Measurements from ENCODE around the gene MALRD1.
A peak's percentile ranks its signal among the peaks of the same experiment; 100 is the strongest.

MALRD1 gene

DNA sequence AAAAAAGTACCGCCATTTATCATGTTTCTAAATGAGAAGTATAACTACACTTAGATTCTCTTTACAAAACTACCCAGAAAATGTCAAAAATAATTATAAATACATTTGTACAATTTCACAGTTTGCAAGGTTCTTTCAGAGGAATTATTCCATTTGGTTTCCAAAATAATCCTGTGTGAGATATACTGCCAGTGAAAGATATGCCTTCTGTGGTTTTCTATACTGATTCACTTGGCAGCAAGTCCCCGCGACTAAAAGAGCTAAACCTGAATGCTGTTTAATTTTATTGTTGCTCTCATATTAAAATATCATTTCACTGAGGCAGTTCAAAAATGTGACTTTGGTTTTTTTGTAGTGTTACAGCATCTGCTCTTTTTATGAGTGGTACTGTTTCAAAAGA lies 402.8 kb downstream of the MALRD1 start:
- no peak for DNase-seq (ENCODE audit: low read depth)
- Histone ChIP-seq H3K4me3 (ENCODE audit: low read length) (no peak overlapping the region), H3K9ac (ENCODE audit: low read length) (no peak overlapping the region), H3K4me1 (ENCODE audit: control insufficient read depth, insufficient read depth, low read length) (peaks cover 14% of the 10 kb centered on the region), H3K27me3 (replicated peaks; ENCODE audit: control insufficient read depth, insufficient read depth, low read length) (no peaks in the 10 kb centered on the region), H3K36me3 (ENCODE audit: control insufficient read depth, insufficient read depth, low read length, severe bottlenecking) (no peaks in the 10 kb centered on the region), H3K9me3 (ENCODE audit: control insufficient read depth, low read length) (no peaks in the 10 kb centered on the region)

DNA sequence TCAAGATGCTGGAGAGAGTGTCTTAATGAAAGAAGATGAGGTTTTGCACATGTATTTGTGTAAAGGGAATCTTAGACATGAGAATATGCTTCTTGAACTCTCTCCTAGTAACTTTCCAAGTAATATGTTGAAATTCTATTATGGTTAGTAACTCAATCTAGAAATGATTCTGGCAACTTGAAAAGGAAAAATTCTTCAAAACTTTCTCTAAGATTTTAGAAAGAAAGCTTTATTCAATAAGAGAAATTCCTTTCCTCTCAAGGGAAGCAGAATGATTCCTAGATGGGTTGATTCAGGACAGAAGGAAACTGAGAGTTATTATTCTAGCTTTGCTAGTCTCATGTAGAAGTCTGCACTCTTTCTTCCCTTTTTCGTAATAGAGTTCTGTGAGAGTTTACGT lies 403.3 kb downstream of the MALRD1 start:
- no peak for DNase-seq (ENCODE audit: low read depth)
- Histone ChIP-seq H3K9me3 (ENCODE audit: control insufficient read depth, low read length) (no peaks in the 10 kb centered on the region), H3K4me3 (ENCODE audit: low read length) (peak overlapping the region; percentile 15), H3K9ac (ENCODE audit: low read length) (peak overlapping the region; percentile 38), H3K27me3 (replicated peaks; ENCODE audit: control insufficient read depth, insufficient read depth, low read length) (no peaks in the 10 kb centered on the region), H3K4me1 (ENCODE audit: control insufficient read depth, insufficient read depth, low read length) (peaks cover 14% of the 10 kb centered on the region), H3K36me3 (ENCODE audit: control insufficient read depth, insufficient read depth, low read length, severe bottlenecking) (no peaks in the 10 kb centered on the region)

DNA sequence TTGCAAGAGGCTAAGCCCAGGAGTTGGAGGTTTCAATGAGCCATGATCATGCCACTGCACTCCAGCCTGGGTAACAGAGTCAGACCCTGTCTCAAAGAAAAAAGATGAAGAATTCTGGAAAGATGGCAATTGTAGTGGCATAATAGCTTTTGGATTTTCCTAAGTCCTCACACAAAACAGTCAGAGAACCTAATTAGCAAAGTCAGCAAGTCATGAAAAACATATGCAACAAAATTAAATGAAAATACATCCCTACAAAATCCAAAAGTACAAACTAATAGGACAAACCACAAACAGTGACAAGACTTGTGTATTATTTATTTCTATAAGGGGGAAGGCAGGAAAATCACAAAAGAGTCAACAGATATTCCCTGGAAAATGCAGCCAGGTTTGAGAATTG lies 405.4 kb downstream of the MALRD1 start:
- Histone ChIP-seq H3K4me1 (ENCODE audit: control insufficient read depth, insufficient read depth, low read length) (peaks cover 14% of the 10 kb centered on the region), H3K4me3 (ENCODE audit: low read length) (no peak overlapping the region), H3K36me3 (ENCODE audit: control insufficient read depth, insufficient read depth, low read length, severe bottlenecking) (no peaks in the 10 kb centered on the region), H3K27me3 (replicated peaks; ENCODE audit: control insufficient read depth, insufficient read depth, low read length) (no peaks in the 10 kb centered on the region), H3K9ac (ENCODE audit: low read length) (no peak overlapping the region), H3K9me3 (ENCODE audit: control insufficient read depth, low read length) (no peaks in the 10 kb centered on the region)
- DNase-seq (ENCODE audit: low read depth) = no peak

DNA sequence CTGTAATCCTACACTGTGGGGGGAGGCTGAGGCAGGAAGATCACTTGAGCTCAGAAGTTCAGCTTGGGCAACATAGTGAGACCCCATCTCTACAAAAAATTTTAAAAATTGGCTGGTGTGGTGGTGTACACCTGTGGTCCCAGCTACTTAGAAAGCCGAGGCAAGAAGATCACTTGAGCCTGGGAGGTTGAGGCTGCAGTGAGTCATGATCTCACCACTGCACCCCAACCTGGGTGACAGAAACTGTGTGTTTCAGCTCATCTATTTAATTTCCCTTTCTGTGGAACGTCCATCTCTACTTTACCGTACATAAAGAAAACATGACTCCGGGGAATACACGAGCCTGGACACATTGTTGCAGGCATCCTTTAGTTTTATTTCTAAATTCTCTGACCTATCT lies 413.0 kb downstream of the MALRD1 start:
- Histone ChIP-seq H3K36me3 (ENCODE audit: control insufficient read depth, insufficient read depth, low read length, severe bottlenecking) (no peaks in the 10 kb centered on the region), H3K9me3 (ENCODE audit: control insufficient read depth, low read length) (no peaks in the 10 kb centered on the region), H3K4me3 (ENCODE audit: low read length) (no peak overlapping the region), H3K27me3 (replicated peaks; ENCODE audit: control insufficient read depth, insufficient read depth, low read length) (no peaks in the 10 kb centered on the region), H3K4me1 (ENCODE audit: control insufficient read depth, insufficient read depth, low read length) (no peaks in the 10 kb centered on the region), H3K9ac (ENCODE audit: low read length) (no peak overlapping the region)
- no peak for DNase-seq (ENCODE audit: low read depth)

DNA sequence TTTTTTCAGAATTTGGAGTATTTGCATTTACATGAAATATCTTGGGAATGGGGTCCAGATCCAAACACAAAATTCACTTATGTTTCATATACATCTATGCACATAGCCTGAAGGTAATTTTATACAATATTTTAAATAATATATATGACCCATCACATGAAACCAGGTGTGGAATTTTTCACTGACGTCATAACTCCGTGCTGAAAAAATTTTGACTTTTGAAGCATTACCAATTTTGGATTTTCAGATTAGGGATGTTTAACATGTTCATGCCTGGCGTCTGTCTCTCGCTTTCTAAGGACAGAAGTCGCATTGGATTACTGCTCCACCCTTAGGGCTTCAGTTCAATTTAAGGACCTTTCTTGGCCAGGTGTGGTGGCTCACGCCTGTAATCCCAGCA lies 418.1 kb downstream of the MALRD1 start:
- no peaks in the 10 kb centered on the region for H3K27me3 ChIP-seq (replicated peaks; ENCODE audit: control insufficient read depth, insufficient read depth, low read length)
- H3K9me3 ChIP-seq (ENCODE audit: control insufficient read depth, low read length) = no peaks in the 10 kb centered on the region

DNA sequence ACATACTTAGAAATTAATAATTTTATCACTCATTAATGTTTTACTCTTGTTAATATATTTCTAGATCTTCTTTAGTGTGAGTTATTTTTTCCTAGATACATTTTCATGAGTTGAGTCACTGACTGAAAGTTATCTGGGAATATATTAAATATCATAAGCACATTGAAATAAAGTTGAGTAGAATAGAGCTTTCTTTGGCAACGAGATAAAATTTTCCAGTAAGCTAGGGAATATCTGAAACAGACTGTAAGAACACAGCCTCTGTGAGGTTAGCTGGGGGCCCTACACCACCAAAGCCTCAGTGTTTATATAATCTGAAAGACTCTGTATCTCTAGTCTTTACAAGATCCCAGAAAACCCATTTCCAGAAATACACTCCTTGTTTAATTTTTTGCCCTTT lies 419.8 kb downstream of the MALRD1 start:
- Histone ChIP-seq H3K4me1 (ENCODE audit: control insufficient read depth, insufficient read depth, low read length) (no peaks in the 10 kb centered on the region), H3K9me3 (ENCODE audit: control insufficient read depth, low read length) (no peaks in the 10 kb centered on the region)

More for the DNA sequence above, 418.1 kb downstream of the MALRD1 start:
- H3K4me1 ChIP-seq (ENCODE audit: control insufficient read depth, insufficient read depth, low read length) = no peaks in the 10 kb centered on the region
- no peak overlapping the region for H3K4me3 ChIP-seq (ENCODE audit: low read length)
- no peak overlapping the region for H3K9ac ChIP-seq (ENCODE audit: low read length)
- H3K36me3 ChIP-seq (ENCODE audit: control insufficient read depth, insufficient read depth, low read length, severe bottlenecking) = no peaks in the 10 kb centered on the region
- no peak for DNase-seq (ENCODE audit: low read depth)

DNA sequence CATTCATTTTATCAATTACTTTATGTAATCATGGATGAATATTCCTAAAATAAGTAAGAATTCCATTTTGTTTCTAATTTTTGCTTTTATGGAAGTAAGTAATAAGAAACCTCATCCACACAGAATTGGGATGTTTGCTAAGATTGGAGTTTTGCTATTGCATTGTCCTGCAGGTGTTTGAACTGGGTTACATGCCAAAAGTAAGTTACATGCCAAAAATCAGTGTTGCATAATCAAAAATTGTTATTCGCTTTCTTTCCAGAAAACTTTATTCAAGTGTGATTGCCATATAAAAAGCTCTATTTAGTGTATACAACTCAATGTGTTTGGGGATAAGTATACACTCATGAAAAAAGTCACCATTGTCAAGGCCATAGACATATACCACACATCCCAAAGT lies 420.9 kb downstream of the MALRD1 start:
- Histone ChIP-seq H3K27me3 (replicated peaks; ENCODE audit: control insufficient read depth, insufficient read depth, low read length) (no peaks in the 10 kb centered on the region), H3K36me3 (ENCODE audit: control insufficient read depth, insufficient read depth, low read length, severe bottlenecking) (no peaks in the 10 kb centered on the region), H3K9ac (ENCODE audit: low read length) (no peak overlapping the region), H3K4me3 (ENCODE audit: low read length) (no peak overlapping the region), H3K4me1 (ENCODE audit: control insufficient read depth, insufficient read depth, low read length) (no peaks in the 10 kb centered on the region), H3K9me3 (ENCODE audit: control insufficient read depth, low read length) (no peaks in the 10 kb centered on the region)
- no peak for DNase-seq (ENCODE audit: low read depth)

More for the DNA sequence above, 419.8 kb downstream of the MALRD1 start:
- DNase-seq (ENCODE audit: low read depth) = no peak
- Histone ChIP-seq H3K9ac (ENCODE audit: low read length) (no peak overlapping the region), H3K4me3 (ENCODE audit: low read length) (no peak overlapping the region), H3K36me3 (ENCODE audit: control insufficient read depth, insufficient read depth, low read length, severe bottlenecking) (no peaks in the 10 kb centered on the region), H3K27me3 (replicated peaks; ENCODE audit: control insufficient read depth, insufficient read depth, low read length) (no peaks in the 10 kb centered on the region)

DNA sequence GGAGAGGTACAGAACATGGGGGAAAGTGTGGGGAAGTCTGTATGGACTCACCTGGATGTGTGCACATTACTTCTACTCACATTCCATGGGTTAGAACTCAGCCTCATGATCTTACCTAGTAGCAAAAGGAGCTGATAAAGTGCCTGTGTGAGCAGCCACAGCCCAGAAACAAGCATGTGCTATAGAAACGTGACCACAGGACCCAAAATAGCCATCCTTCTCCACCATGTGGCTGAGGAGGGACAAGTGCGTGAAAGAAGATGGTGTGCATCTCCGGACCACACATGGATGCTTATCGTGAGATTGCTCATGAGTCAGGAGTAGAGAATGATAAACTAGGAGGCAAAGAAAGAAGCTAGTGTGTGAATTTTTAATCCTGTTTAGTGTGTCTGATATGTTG lies 431.3 kb downstream of the MALRD1 start:
- no peaks in the 10 kb centered on the region for H3K27me3 ChIP-seq (replicated peaks; ENCODE audit: control insufficient read depth, insufficient read depth, low read length)
- H3K4me3 ChIP-seq (ENCODE audit: low read length) = no peak overlapping the region

DNA sequence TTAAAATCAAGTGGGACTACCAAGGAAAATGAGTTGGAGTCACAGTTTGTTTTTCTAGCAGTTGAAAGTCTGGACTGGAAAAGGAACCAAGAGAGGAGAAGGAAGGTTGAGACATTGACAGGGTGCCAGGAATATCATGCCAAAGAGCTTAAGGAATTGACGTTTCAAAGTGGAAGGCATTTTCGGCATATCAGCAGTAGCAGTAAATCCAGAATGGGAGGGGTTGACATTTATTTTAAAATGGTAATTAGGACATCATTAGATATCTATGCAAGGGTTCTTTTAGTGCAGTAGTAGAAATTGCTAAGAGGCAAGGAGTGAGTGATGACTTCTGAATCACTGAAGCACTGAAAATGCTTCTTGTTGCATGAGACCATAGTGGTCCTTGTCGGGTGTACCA lies 431.8 kb downstream of the MALRD1 start:
- Histone ChIP-seq H3K36me3 (ENCODE audit: control insufficient read depth, insufficient read depth, low read length, severe bottlenecking) (no peaks in the 10 kb centered on the region), H3K4me1 (ENCODE audit: control insufficient read depth, insufficient read depth, low read length) (no peaks in the 10 kb centered on the region), H3K4me3 (ENCODE audit: low read length) (no peak overlapping the region), H3K9me3 (ENCODE audit: control insufficient read depth, low read length) (no peaks in the 10 kb centered on the region), H3K27me3 (replicated peaks; ENCODE audit: control insufficient read depth, insufficient read depth, low read length) (no peaks in the 10 kb centered on the region), H3K9ac (ENCODE audit: low read length) (no peak overlapping the region)
- no peak for DNase-seq (ENCODE audit: low read depth)

More for the DNA sequence above, 431.3 kb downstream of the MALRD1 start:
- Histone ChIP-seq H3K9me3 (ENCODE audit: control insufficient read depth, low read length) (no peaks in the 10 kb centered on the region), H3K9ac (ENCODE audit: low read length) (no peak overlapping the region), H3K4me1 (ENCODE audit: control insufficient read depth, insufficient read depth, low read length) (no peaks in the 10 kb centered on the region), H3K36me3 (ENCODE audit: control insufficient read depth, insufficient read depth, low read length, severe bottlenecking) (no peaks in the 10 kb centered on the region)
- DNase-seq (ENCODE audit: low read depth) = no peak

DNA sequence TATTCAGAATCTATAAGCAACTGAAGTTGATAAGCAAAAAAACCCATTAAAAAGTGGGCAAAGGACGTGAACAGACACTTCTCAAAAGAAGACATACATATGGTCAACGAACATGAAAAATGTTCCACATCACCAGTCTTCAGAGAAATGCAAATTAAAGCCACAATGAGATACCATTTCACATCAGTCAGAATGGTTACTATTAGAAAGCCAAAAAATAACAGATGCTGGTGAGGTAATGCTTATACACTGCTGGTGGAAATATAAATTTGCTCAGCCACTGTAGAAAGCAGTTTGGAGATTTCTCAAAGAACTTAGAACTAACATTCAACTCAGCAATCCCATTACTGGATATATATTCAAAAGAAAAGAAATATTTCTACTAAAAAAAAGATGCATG lies 434.8 kb downstream of the MALRD1 start:
- no peak for DNase-seq (ENCODE audit: low read depth)
- H3K4me1 ChIP-seq (ENCODE audit: control insufficient read depth, insufficient read depth, low read length) = no peaks in the 10 kb centered on the region
- H3K27me3 ChIP-seq (replicated peaks; ENCODE audit: control insufficient read depth, insufficient read depth, low read length) = no peaks in the 10 kb centered on the region
- H3K9me3 ChIP-seq (ENCODE audit: control insufficient read depth, low read length) = no peaks in the 10 kb centered on the region
- no peak overlapping the region for H3K9ac ChIP-seq (ENCODE audit: low read length)
- no peaks in the 10 kb centered on the region for H3K36me3 ChIP-seq (ENCODE audit: control insufficient read depth, insufficient read depth, low read length, severe bottlenecking)
- H3K4me3 ChIP-seq (ENCODE audit: low read length) = no peak overlapping the region

DNA sequence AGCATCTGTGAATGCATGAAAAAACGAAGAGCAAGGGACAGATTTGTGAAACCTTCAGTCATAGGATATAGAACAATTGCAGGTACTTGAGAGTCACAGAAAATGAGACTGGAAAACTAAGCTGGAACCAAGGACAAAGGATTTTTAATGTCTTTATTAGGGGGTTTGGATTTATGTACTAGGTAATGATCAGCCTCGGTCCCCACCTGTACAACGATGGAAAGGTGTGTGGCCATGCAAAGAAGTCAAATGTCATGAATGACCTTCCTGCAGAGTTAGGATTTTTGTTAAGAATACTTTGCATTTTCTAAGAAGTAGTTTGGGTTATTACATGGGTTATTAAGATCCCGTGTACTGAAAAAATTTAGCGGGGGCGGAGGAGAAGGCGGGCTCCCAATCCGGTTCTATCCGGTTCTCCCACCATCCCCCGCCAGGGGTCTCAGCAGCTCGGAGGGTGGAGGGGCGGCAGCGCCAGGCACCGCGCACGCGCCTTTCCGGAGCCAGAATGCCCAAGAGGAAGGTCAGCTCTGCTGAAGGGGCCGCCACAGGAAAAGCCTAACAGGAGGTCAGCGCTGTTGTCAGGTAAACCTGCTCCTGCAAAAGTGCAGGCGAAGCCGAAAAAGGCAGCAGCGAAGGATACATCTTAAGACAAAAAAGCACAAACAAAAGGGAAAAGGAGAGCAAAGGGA lies 440.1 kb downstream of the MALRD1 start:
- H3K4me1 ChIP-seq (ENCODE audit: control insufficient read depth, insufficient read depth, low read length) = no peaks in the 10 kb centered on the region
- H3K9me3 ChIP-seq (ENCODE audit: control insufficient read depth, low read length) = no peaks in the 10 kb centered on the region
- DNase-seq (ENCODE audit: low read depth) = peak; percentile 41
- H3K9ac ChIP-seq (ENCODE audit: low read length) = no peak overlapping the region
- peak overlapping the region; percentile 67 for H3K4me3 ChIP-seq (ENCODE audit: low read length)
- no peaks in the 10 kb centered on the region for H3K36me3 ChIP-seq (ENCODE audit: control insufficient read depth, insufficient read depth, low read length, severe bottlenecking)
- no peaks in the 10 kb centered on the region for H3K27me3 ChIP-seq (replicated peaks; ENCODE audit: control insufficient read depth, insufficient read depth, low read length)

DNA sequence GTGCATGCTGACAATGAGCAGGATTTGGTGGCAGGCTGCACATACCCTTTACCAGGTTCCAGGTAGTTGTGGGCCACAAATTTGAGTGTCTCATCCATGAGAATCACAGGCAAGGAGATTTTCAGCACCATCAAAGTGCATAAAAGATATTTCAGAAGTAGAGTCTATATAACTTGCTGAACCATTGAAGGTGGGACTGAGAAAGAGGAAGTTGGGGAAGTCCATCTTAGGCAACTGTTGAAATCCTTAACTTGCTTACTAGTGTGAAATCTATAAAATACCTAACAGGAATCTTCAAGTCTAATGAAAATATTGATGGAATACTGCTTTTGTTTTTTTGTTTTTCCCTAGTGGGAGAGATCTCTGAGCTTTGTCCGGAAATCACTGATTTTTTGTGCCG lies 442.6 kb downstream of the MALRD1 start:
- no peaks in the 10 kb centered on the region for H3K9me3 ChIP-seq (ENCODE audit: control insufficient read depth, low read length)
- H3K9ac ChIP-seq (ENCODE audit: low read length) = no peak overlapping the region
- no peaks in the 10 kb centered on the region for H3K4me1 ChIP-seq (ENCODE audit: control insufficient read depth, insufficient read depth, low read length)
- H3K27me3 ChIP-seq (replicated peaks; ENCODE audit: control insufficient read depth, insufficient read depth, low read length) = no peaks in the 10 kb centered on the region
- no peak overlapping the region for H3K4me3 ChIP-seq (ENCODE audit: low read length)
- DNase-seq (ENCODE audit: low read depth) = no peak
- no peaks in the 10 kb centered on the region for H3K36me3 ChIP-seq (ENCODE audit: control insufficient read depth, insufficient read depth, low read length, severe bottlenecking)

All from adipocyte (in vitro differentiated cells).